Aortic smooth muscle cell (primary cell): ENCODE results near the gene KRTAP1-1. TPM values are rescaled to one million over a fixed set of nuclear protein-coding genes. Genes with fewer than 3 reads are reported as not detected.

ENCODE experiments used
- total RNA-seq: library from RNA; depleted of rRNA; stranded (reverse); fragments of >200 nt; gene quantifications from 2 replicates; pipeline ENCODE4 v1.2.3, GENCODE V29; 2014

Gene KRTAP1-1, protein sequence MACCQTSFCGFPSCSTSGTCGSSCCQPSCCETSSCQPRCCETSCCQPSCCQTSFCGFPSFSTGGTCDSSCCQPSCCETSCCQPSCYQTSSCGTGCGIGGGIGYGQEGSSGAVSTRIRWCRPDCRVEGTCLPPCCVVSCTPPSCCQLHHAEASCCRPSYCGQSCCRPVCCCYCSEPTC
- not detected in 2 replicates for total RNA-seq

DNA sequence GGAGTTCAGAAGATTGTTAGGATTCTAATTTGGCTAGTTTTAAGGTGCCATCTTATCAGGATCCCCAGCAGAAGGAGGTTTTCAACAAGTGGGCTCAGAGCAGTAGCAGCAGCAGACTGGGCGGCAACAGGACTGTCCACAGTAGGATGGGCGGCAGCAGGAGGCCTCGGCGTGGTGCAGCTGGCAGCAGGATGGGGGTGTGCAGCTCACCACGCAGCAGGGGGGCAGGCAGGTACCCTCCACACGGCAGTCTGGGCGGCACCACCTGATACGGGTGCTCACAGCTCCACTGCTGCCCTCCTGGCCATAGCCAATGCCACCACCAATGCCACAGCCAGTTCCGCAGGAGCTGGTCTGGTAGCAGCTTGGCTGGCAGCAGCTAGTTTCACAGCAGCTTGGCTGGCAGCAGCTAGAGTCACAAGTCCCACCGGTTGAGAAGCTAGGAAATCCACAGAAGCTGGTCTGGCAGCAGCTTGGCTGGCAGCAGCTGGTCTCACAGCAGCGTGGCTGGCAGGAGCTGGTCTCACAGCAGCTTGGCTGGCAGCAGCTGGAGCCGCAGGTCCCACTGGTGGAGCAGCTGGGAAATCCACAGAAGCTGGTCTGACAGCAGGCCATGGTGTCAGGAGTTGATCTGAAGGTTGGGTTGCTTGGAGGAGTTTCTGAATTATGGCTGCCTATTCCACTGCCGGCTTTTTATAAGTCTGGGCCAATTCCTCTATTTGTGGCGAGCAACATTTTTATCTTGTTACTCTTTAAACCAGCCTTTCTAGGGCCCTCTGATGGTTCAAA, at the start of gene KRTAP1-1:
Gene KRTAP1-1, minus strand, starts transcription at position 668 of the 789 bp plus-strand sequence. Its CDS starts 53 bp downstream, at position 615.

DNA sequence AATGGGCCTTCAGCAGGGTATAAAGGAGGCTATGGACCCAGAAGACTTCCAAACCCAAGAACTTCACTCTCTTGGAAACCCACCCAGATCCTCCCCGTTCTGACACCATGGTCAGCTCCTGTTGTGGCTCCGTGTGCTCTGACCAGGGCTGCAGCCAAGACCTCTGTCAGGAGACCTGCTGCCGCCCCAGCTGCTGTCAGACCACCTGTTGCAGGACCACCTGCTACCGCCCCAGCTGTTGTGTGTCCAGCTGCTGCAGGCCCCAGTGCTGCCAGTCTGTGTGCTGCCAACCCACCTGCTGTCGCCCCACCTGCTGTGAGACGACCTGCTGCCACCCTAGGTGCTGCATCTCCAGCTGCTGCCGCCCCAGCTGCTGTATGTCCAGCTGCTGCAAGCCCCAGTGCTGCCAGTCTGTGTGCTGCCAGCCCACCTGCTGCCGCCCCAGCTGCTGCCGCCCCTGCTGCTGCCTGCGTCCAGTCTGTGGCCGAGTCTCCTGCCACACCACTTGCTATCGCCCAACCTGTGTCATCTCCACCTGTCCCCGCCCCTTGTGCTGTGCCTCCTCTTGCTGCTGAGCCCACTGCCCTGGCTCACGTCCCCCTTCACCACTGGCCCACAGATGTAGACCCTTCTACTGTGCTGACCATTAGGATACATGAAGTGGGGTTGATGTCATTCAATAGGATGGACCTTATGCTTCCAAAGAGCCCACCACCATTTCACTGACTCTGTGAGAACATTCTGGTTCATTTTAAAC, 43.0 kb upstream of the KRTAP1-1 start, which contains the start of gene KRTAP4-7:
Gene KRTAP4-7, plus strand, starts transcription at position 51 of the 757 bp plus-strand sequence. Its CDS starts 57 bp downstream, at position 108.

DNA sequence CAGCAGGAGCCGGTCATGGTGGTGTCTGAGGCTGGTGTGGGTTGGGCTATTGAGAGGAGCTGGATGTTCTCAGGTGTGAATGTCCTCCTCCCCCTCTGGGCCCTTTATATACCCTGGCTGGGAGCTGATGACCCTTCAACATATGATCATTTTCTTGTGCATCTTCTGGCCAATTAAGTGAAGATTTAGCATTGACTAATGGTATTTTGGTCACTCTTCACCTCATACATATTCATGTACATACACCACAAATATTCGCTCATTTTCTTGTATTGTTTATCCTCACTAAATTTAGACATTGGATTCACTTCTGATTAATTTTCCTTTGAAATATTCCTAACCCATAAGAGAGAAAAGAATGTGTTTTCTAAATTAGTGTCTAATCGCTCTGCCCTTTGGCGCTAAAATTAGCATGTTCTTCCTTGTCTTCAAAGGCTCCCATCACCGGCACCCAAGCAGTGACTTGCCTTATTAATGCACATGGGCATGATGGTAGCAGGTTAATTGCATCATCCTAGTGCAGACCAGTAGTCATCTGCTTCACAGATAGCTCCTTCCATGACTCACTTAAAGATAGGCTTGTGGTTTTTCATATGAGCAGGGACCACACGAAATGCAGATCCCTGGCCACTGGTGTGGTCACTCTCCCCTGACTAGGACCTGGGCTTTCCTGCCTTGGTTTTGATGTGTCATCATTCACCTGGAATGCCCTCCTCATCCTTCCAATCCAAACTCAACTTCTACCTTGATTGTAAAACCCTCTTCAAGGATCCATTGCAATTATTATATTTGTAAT, 24.8 kb upstream of the KRTAP1-1 start, which contains the start of gene KRTAP2-4:
Gene KRTAP2-4, minus strand, starts transcription at position 51 of the 796 bp plus-strand sequence. Its CDS starts 34 bp downstream, at position 17.

DNA sequence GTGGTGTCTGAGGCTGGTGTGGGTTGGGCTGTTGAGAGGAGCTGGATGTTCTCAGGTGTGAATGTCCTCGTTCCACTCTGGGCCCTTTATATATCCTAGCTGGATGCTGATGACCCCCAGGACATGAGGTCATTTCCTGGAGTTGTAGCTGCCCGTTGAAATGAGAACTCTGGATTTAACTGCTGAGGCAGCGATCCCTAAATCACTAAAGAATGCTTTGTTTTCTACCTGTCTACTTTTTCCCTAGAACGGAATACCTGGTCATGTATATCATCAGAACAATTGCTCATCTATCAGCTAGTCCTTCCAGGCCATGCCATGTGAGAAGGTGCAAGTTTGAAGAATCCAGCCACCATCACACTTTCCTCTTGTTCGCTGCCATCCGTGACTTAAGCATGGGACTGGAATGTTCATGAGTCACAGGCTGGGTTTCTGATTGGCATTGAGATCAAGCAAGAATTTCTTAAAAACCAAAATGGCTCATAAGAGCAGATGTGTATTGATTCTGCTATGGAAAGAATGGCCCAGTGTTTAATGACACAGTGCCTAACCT, 18.9 kb upstream of the KRTAP1-1 start, which contains the start of gene KRTAP2-3:
Gene KRTAP2-3, minus strand, starts transcription at position 63 of the 553 bp plus-strand sequence. CDS start 64 bp downstream, outside the sequence.

DNA sequence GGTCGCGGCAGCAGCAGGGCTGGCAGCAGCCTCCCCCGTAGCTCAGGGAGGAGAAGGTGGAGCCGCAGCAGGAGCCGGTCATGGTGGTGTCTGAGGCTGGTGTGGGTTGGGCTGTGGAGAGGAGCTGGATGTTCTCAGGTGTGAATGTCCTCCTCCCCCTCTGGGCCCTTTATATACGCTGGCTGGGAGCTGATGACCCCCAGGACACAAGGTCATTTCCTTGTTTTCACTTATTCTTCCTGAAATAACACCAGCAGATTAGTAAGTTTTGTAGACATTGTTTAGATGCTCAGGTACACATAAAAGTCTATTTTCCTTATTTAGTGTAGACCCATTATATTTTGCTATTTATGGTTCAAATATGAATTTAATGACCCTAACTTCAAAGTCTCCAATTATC, 13.9 kb upstream of the KRTAP1-1 start, which contains the start of gene KRTAP2-2:
Gene KRTAP2-2, minus strand, starts transcription at position 101 of the 400 bp plus-strand sequence. Its CDS starts 19 bp downstream, at position 82.

DNA sequence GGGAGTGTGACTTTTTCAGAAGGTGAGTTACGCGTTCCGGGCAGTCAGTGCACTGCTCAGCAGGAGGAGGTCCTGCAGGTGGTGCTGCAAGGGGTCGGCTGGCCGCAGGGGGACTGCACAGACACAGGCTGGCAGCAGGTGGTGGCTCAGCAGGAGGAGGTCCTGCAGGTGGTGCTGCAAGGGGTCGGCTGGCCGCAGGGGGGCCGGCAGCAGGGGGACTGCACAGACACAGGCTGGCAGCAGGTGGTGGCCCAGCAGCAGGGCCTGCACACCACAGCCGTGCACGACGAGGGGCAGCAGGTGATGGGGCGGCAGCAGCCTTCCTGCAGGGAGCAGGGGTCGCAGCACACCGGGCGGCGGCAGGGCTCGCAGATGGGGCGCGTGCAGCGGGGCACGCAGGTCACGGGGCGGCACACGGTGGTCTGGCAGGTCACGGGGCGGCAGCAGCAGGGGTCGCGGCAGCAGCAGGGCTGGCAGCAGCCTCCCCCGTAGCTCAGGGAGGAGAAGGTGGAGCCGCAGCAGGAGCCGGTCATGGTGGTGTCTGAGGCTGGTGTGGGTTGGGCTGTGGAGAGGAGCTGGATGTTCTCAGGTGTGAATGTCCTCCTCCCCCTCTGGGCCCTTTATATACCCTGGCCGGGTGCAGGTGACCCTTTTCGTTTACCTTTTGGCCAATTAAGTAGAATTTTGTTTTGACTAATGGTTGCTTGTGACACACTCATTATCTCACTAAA, 5.7 kb upstream of the KRTAP1-1 start, which contains the start of gene KRTAP2-1:
Gene KRTAP2-1, minus strand, starts transcription at position 582 of the 731 bp plus-strand sequence. Its CDS starts 49 bp downstream, at position 533.

DNA sequence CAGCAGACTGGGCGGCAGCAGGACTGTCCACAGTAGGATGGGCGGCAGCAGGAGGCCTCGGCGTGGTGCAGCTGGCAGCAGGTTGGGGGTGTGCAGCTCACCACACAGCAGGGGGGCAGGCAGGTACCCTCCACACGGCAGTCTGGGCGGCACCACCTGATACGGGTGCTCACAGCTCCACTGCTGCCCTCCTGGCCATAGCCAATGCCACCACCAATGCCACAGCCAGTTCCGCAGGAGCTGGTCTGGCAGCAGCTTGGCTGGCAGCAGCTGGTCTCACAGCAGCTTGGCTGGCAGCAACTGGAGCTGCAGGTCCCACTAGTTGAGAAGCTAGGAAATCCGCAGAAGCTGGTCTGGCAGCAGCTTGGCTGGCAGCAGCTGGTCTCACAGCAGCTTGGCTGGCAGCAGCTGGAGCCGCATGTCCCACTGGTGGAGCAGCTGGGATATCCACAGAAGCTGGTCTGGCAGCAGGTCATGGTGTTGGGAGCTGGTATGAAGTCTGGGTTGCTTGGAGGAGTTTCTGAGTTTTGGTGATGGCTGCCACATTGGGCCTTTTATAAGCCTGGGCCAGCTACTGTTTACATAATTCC, 6.8 kb downstream of the KRTAP1-1 start, which contains the start of gene KRTAP1-3:
Gene KRTAP1-3, minus strand, starts transcription at position 529 of the 590 bp plus-strand sequence. Its CDS starts 53 bp downstream, at position 476.

DNA sequence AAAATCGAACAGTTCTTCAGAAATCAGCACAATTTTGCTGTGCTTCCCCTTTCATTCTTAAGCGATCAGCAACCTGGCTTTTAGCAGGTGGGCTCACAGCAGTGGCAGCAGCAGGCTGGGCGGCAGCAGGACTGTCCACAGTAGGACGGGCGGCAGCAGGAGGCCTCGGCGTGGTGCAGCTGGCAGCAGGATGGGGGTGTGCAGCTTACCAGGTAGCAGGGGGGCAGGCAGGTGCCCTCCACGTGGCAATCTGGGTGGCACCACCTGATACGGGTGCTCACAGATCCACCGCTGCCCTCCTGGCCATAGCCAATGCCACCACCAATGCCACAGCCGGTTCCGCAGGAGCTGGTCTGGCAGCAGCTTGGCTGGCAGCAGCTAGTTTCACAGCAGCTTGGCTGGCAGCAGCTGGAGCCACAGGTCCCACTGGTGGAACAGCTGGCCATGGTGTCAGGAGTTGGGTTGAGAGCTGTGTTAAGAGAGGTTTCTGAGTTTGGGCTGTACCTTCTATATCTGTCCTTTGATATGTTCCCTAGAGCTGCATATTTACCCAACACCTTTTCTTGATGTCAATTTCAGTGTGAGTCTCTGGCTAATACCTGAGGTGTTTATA, 11.5 kb downstream of the KRTAP1-1 start, which contains the start of gene KRTAP1-4:
Gene KRTAP1-4, minus strand, starts transcription at position 563 of the 613 bp plus-strand sequence. Its CDS starts 117 bp downstream, at position 446.

DNA sequence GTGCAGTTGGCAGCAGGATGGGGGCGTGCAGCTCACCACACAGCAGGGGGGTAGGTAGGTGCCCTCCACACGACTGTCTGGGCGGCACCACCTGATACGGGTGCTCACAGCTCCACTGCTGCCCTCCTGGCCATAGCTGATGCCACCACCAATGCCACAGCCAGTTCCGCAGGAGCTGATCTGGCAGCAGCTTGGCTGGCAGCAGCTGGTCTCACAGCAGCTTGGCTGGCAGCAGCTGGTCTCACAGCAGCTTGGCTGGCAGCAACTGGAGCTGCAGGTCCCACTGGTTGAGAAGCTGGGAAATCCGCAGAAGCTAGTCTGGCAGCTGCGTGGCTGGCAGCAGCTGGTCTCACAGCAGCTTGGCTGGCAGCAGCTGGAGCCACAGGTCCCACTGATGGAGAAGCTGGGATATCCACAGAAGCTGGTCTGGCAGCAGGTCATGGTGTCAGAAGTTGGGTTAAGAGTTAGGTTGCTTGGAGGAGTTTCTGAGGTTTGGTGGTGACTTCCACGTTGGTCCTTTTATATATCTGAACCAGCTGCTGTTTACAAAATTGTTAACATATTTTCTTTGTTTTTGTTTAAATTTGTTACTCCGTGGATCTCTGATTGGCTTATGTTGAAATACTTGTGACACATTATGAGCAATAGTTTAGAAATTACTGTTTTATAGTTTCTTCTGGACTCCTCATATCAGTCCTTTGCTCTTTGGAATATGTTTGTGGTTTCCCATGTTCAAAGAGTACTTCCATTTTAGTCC, 14.4 kb downstream of the KRTAP1-1 start, which contains the start of gene KRTAP1-5:
Gene KRTAP1-5, minus strand, starts transcription at position 494 of the 757 bp plus-strand sequence. Its CDS starts 53 bp downstream, at position 441.

DNA sequence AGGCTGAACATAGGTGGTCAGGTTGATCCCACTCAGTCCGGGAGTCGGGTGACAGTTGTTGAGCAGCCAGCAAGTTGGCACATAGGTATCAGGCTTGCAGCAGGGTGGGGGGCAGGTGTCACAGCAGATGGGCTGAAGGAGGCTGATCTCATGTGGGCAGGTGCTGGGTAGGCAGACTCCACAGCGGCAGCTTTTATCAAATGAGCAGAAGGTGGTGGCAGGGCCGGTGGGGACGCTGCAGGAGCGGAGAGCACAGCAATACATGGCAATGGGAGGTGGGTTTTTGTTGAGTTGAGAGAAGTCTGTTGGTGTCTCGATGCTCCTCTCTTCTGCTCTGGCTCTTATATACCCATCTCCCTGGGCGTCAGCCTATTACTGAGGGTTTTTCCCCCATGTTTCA, 32.4 kb downstream of the KRTAP1-1 start, which contains the start of gene KRTAP3-1:
Gene KRTAP3-1, minus strand, starts transcription at position 318 of the 400 bp plus-strand sequence. Its CDS starts 54 bp downstream, at position 264.

DNA sequence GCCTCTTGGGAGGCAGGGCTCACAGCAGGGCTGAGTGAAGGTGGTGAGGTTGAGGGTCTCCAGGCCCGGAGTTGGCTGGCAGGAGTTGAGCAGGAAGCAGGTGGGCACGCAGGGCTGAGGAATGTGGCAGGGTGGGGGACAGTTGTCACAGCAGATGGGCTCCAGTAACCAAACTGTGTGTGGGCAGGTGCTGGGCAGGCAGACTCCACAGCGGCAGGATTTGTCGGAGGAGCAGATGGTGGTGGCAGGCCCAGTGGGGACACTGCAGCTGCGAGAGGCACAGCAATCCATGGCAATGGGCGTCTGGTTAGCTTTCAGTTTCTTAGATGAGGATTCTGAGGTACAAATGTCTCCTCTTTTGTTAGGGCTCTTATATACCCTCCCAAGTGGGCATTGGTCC, 41.7 kb downstream of the KRTAP1-1 start, which contains the start of gene KRTAP3-2:
Gene KRTAP3-2, minus strand, starts transcription at position 344 of the 400 bp plus-strand sequence. Its CDS starts 53 bp downstream, at position 291.

DNA sequence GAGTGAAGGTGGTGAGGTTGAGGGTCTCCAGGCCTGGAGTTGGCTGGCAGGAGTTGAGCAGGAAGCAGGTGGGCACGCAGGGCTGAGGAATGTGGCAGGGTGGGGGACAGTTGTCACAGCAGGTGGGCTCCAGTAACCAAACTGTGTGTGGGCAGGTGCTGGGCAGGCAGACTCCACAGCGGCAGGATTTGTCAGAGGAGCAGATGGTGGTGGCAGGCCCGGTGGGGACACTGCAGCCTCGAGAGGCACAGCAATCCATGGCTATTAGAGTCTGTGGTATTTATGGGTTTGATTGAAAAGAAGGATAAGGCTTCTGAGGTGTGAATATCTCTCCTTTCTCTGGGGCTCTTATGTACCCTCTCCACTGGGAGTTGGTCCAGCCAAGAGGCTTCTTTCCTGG, 47.4 kb downstream of the KRTAP1-1 start, which contains the start of gene KRTAP3-3:
Gene KRTAP3-3, minus strand, starts transcription at position 326 of the 400 bp plus-strand sequence. Its CDS starts 67 bp downstream, at position 259.

Other genes with a start within 250 kb of the KRTAP1-1 start
- not detected in 2 replicates for gene KRT28, start 241.5 kb downstream of the KRTAP1-1 start, total RNA-seq
- gene KRT10, start 218.8 kb downstream of the KRTAP1-1 start, total RNA-seq: 3.0 and 3.8 TPM in 2 replicates
- not detected in 2 replicates for gene KRT12, start 174.2 kb downstream of the KRTAP1-1 start, total RNA-seq
- not detected in 2 replicates for gene KRT20, start 156.2 kb downstream of the KRTAP1-1 start, total RNA-seq
- gene KRT23, start 103.8 kb downstream of the KRTAP1-1 start, total RNA-seq: not detected in 2 replicates
- not detected in 2 replicates for gene KRT39, start 74.5 kb downstream of the KRTAP1-1 start, total RNA-seq
- not detected in 2 replicates for gene KRT40, start 57.1 kb downstream of the KRTAP1-1 start, total RNA-seq
- not detected in 2 replicates for gene KRTAP3-3, start 47.3 kb downstream of the KRTAP1-1 start, total RNA-seq
- not detected in 2 replicates for gene KRTAP3-2, start 41.5 kb downstream of the KRTAP1-1 start, total RNA-seq
- gene KRTAP3-1, start 32.3 kb downstream of the KRTAP1-1 start, total RNA-seq: not detected in 2 replicates
- not detected in 2 replicates for gene KRTAP1-5, start 14.2 kb downstream of the KRTAP1-1 start, total RNA-seq
- not detected in 2 replicates for gene KRTAP1-4, start 11.3 kb downstream of the KRTAP1-1 start, total RNA-seq
- not detected in 2 replicates for gene KRTAP1-3, start 6.6 kb downstream of the KRTAP1-1 start, total RNA-seq
- not detected in 2 replicates for gene KRTAP2-1, start 5.9 kb upstream of the KRTAP1-1 start, total RNA-seq
- not detected in 2 replicates for gene KRTAP2-2, start 13.8 kb upstream of the KRTAP1-1 start, total RNA-seq
- gene KRTAP2-3, start 18.7 kb upstream of the KRTAP1-1 start, total RNA-seq: not detected in 2 replicates
- gene KRTAP2-4, start 24.4 kb upstream of the KRTAP1-1 start, total RNA-seq: not detected in 2 replicates
- gene KRTAP4-7, start 42.7 kb upstream of the KRTAP1-1 start, total RNA-seq: not detected in 2 replicates
- not detected in 2 replicates for gene KRTAP4-8, start 56.7 kb upstream of the KRTAP1-1 start, total RNA-seq
- not detected in 2 replicates for gene KRTAP4-16, start 60.8 kb upstream of the KRTAP1-1 start, total RNA-seq
- gene KRTAP4-9, start 63.9 kb upstream of the KRTAP1-1 start, total RNA-seq: not detected in 2 replicates
- gene KRTAP4-11, start 76.9 kb upstream of the KRTAP1-1 start, total RNA-seq: not detected in 2 replicates
- gene KRTAP4-12, start 82.7 kb upstream of the KRTAP1-1 start, total RNA-seq: not detected in 2 replicates
- not detected in 2 replicates for gene KRTAP4-6, start 99.1 kb upstream of the KRTAP1-1 start, total RNA-seq
- not detected in 2 replicates for gene KRTAP4-5, start 108.4 kb upstream of the KRTAP1-1 start, total RNA-seq
- gene KRTAP4-4, start 119.3 kb upstream of the KRTAP1-1 start, total RNA-seq: not detected in 2 replicates
- gene KRTAP4-3, start 126.8 kb upstream of the KRTAP1-1 start, total RNA-seq: not detected in 2 replicates
- not detected in 2 replicates for gene KRTAP4-2, start 136.8 kb upstream of the KRTAP1-1 start, total RNA-seq
- gene KRTAP4-1, start 143.5 kb upstream of the KRTAP1-1 start, total RNA-seq: not detected in 2 replicates
- gene KRTAP9-1, start 148.4 kb upstream of the KRTAP1-1 start, total RNA-seq: not detected in 2 replicates
- gene KRTAP9-2, start 185.2 kb upstream of the KRTAP1-1 start, total RNA-seq: not detected in 2 replicates
- gene KRTAP9-3, start 191.0 kb upstream of the KRTAP1-1 start, total RNA-seq: not detected in 2 replicates
- not detected in 2 replicates for gene KRTAP9-8, start 196.5 kb upstream of the KRTAP1-1 start, total RNA-seq
- not detected in 2 replicates for gene KRTAP9-4, start 208.2 kb upstream of the KRTAP1-1 start, total RNA-seq
- gene KRTAP9-9, start 213.9 kb upstream of the KRTAP1-1 start, total RNA-seq: not detected in 2 replicates
- not detected in 2 replicates for gene KRTAP9-6, start 223.9 kb upstream of the KRTAP1-1 start, total RNA-seq
- not detected in 2 replicates for gene KRTAP9-7, start 234.2 kb upstream of the KRTAP1-1 start, total RNA-seq